Small intestine (tissue), 7 donors: ENCODE data around the gene VPS37B. TPM values are rescaled to one million over a fixed set of nuclear protein-coding genes. Genes with fewer than 3 reads are reported as not detected.
"Not testable (repeated sequence)": the region's sequence is repeated elsewhere in the genome, so short reads cannot be mapped to it uniquely, and the experiment has no call there.

Experiments
- DNase-seq, 2 donors: peaks; one replicate each; pipeline versions ENCODE4 v3.0.0 to v3.0.0-alpha.2; 2013
- FAIRE-seq: peaks from 2 replicates; lab custom pipeline; 2012; peaks lifted over from hg19 to GRCh38; lab: Jason Lieb, UNC
- H3K27ac ChIP-seq, 3 donors: one replicate each; pipeline ENCODE4 v1.5.1; 2013; ENCODE audit warnings: low read length in 2 of 3, mild to moderate bottlenecking in 2 of 3, control low read depth in 1 of 3, inconsistent platforms in 1 of 3, low read depth in 1 of 3, moderate library complexity in 1 of 3
- H3K27me3 ChIP-seq, 3 donors: one replicate each; pipeline ENCODE4 v1.6.1; 2013; ENCODE audit warnings: low read length in 3 of 3, inconsistent platforms in 1 of 3; ENCODE audit not compliant: control insufficient read depth in 3 of 3, insufficient read depth in 3 of 3
- H3K36me3 ChIP-seq, 3 donors: one replicate each; pipeline ENCODE4 v1.6.1; 2013; ENCODE audit warnings: low read length in 3 of 3, inconsistent platforms in 1 of 3, low read depth in 1 of 3, mild to moderate bottlenecking in 1 of 3, moderate library complexity in 1 of 3; ENCODE audit not compliant: control insufficient read depth in 3 of 3, insufficient read depth in 2 of 3
- H3K4me1 ChIP-seq, 3 donors: one replicate each; pipeline ENCODE4 v1.6.1; 2013; ENCODE audit warnings: low read length in 2 of 3, inconsistent platforms in 1 of 3, low read depth in 1 of 3, mild to moderate bottlenecking in 1 of 3, moderate library complexity in 1 of 3; ENCODE audit not compliant: control insufficient read depth in 3 of 3, insufficient read depth in 2 of 3
- H3K4me3 ChIP-seq, 3 donors: one replicate each; pipeline ENCODE4 v1.5.1; 2013; ENCODE audit warnings: low read length in 3 of 3, control low read depth in 1 of 3, inconsistent platforms in 1 of 3, low read depth in 1 of 3, mild to moderate bottlenecking in 1 of 3, moderate library complexity in 1 of 3
- H3K9me3 ChIP-seq, 2 donors: one replicate each; pipeline ENCODE4 v1.6.1; 2013; ENCODE audit warnings: low read depth in 1 of 2, low read length in 1 of 2; ENCODE audit not compliant: control insufficient read depth in 2 of 2, insufficient read depth in 1 of 2
- WGBS, 3 donors: extraction: QIAGEN DNeasy Blood & Tissue Kit; methylation state at CpG; one replicate each; pipeline ENCODE4 v1.1.7; 2013; 5-methylcytosine and 5-hydroxymethylcytosine counted together
- polyA plus RNA-seq, 4 donors: library from polyadenylated mRNA; stranded (reverse) in 3 of 4; unstranded in 1 of 4; fragments of 200-250 nt in 3 of 4; fragments of 120-200 nt in 1 of 4; gene quantifications; one replicate each; pipeline versions ENCODE4 v1.2.1 to v1.2.3, GENCODE V29; 2013
- donor health status: healthy with polysubstance abuse.
- donor health status: control.
- donor health status: control.
- donor health status: Bipolar disorder and iron deficiency.
- donor health status: healthy.

VPS37B gene
- polyA plus RNA-seq, 4 donors: 22.8 to 31.4 (median 25.1) TPM

- FAIRE-seq: no peak
- Histone ChIP-seq H3K27me3 (no peaks in the 10 kb centered on the region), H3K36me3 (no peaks in the 10 kb centered on the region), H3K4me3 (no peak overlapping the region), H3K9me3 (no peaks in the 10 kb centered on the region), H3K27ac (no peak overlapping the region), H3K4me1 (peaks cover 0 to 19% (median 4%) of the 10 kb centered on the region in 3 donors)
- peak in 1 of 2 donors; percentile 25 for DNase-seq
- WGBS, 3 donors: 60 to 74% (median 63%) methylated on average over 8 of the region's 8 CpGs
Observed at GRCh38 chr12:122921917-122922316, 26.0 kb upstream of the VPS37B start.

GRCh38 chr12:122920687-122921086 lies 24.8 kb upstream of the VPS37B start:
- FAIRE-seq: no peak

DNA sequence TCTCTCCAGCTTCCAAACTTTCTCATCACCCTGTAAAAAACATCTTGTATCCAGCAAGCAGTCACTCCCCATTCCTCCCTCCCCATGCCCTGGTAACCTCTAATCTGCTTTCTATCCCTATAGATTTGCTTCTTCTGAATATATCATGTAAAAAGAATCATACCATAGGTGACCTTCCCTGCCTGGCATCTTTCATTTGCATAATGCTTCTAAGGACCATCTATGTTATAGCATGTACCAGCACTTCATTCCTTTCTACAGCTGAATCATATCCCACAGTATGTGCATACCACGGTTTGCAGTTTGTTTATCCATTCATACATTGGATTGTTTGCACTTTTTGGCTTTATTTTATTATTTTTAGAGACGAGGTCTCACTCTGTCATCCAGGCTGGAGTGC lies 22.9 kb upstream of the VPS37B start:
- H3K4me1 ChIP-seq: peaks cover 0 to 19% (median 4%) of the 10 kb centered on the region in 3 donors
- no peaks in the 10 kb centered on the region for H3K36me3 ChIP-seq
- H3K9me3 ChIP-seq: no peaks in the 10 kb centered on the region
- FAIRE-seq: no peak
- DNase-seq: no peak
- H3K27me3 ChIP-seq: no peaks in the 10 kb centered on the region
- no peak overlapping the region for H3K27ac ChIP-seq
- no peak overlapping the region for H3K4me3 ChIP-seq
- 64 to 72% (median 70%) methylated on average over 2 of the region's 2 CpGs for WGBS, 3 donors

More at GRCh38 chr12:122920687-122921086, 24.8 kb upstream of the VPS37B start:
- H3K27me3 ChIP-seq: no peaks in the 10 kb centered on the region
- peak overlapping the region; percentile 55 to 75 (median 74) for H3K27ac ChIP-seq
- peaks cover 0 to 19% (median 4%) of the 10 kb centered on the region in 3 donors for H3K4me1 ChIP-seq
- H3K36me3 ChIP-seq: no peaks in the 10 kb centered on the region
- no peak overlapping the region for H3K4me3 ChIP-seq
- WGBS, 3 donors: 57 to 78% (median 59%) methylated on average over 5 of the region's 5 CpGs
- no peak for DNase-seq
- no peaks in the 10 kb centered on the region for H3K9me3 ChIP-seq

GRCh38 chr12:122917507-122918121 lies 21.7 kb upstream of the VPS37B start:
- WGBS, 3 donors: 23 to 36% (median 36%) methylated on average over 9 of the region's 9 CpGs
- Histone ChIP-seq H3K27me3 (no peaks in the 10 kb centered on the region), H3K27ac (peak overlapping the region; percentile 38 to 71 (median 52)), H3K4me3 (no peak overlapping the region), H3K9me3 (no peaks in the 10 kb centered on the region), H3K4me1 (peaks cover 0 to 19% (median 4%) of the 10 kb centered on the region in 3 donors), H3K36me3 (no peaks in the 10 kb centered on the region)
- DNase-seq: peak; percentile 85 to 89
- no peak for FAIRE-seq

GRCh38 chr12:122909442-122910288 lies 13.7 kb upstream of the VPS37B start:
- Histone ChIP-seq H3K27ac (peak overlapping the region in 1 of 3 donors; percentile 5), H3K9me3 (no peaks in the 10 kb centered on the region), H3K27me3 (no peaks in the 10 kb centered on the region), H3K4me1 (no peaks in the 10 kb centered on the region), H3K36me3 (no peaks in the 10 kb centered on the region), H3K4me3 (no peak overlapping the region)
- DNase-seq (no peak), FAIRE-seq (no peak)
- 55 to 67% (median 59%) methylated on average over 12 of the region's 12 CpGs for WGBS, 3 donors

DNA sequence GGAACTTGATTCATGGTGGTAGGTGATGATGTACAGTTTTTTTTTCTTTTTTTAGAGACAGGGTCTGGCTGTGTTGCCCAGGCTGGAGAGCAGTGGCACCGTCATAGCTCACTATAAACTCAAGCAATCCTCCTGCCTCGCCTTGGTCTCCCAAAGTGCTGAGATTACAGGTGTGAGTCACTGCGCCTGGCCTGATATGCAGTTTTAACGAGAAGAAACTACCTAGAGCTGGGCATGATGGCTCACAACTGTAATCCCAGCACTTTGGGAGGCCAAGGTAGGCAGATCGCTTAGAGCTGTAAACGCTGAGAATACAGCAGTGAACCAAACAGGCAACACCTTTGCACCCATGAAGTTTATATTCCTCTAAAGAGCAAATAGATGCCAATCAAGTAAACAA lies 13.0 kb upstream of the VPS37B start:
- peak in 1 of 2 donors; percentile 92 for DNase-seq
- H3K36me3 ChIP-seq: no peaks in the 10 kb centered on the region
- FAIRE-seq: no peak
- H3K9me3 ChIP-seq: no peaks in the 10 kb centered on the region
- 19 to 64% (median 37%) methylated on average over 6 of the region's 6 CpGs for WGBS, 3 donors
- no peak overlapping the region for H3K4me3 ChIP-seq
- H3K27me3 ChIP-seq: no peaks in the 10 kb centered on the region
- no peaks in the 10 kb centered on the region for H3K4me1 ChIP-seq
- peak overlapping the region in 2 of 3 donors; percentile 50 to 65 for H3K27ac ChIP-seq

- H3K36me3 ChIP-seq, H3K27ac ChIP-seq: not testable (repeated sequence)
Observed at GRCh38 chr12:122905258-122905657, 9.3 kb upstream of the VPS37B start.

DNA sequence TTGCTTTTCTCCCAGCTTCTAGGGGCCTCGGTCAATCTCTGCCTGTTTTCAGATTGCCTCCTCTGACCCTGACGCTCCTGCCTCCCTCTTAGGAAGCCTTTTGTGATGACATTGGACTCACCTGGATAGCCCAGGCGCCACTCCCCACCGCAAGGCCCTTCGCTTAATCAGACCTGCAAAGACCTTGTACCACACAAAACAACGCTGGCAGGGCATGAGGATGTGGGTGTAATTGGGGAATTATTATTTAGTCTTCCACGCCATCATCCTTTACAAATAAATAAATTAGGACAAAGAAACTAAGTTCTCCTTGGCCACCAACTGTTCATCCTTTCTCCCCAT lies 7.7 kb upstream of the VPS37B start:
- H3K27ac ChIP-seq: peak overlapping the region; percentile 24 to 61 (median 60)

More at GRCh38 chr12:122905258-122905657, 9.3 kb upstream of the VPS37B start:
- not testable (repeated sequence) for FAIRE-seq, H3K4me3 ChIP-seq, DNase-seq, H3K4me1 ChIP-seq, H3K9me3 ChIP-seq, H3K27me3 ChIP-seq
- 91 to 98% (median 97%) methylated on average over 5 of the region's 5 CpGs for WGBS, 3 donors

More for the DNA sequence above, 7.7 kb upstream of the VPS37B start:
- 25 to 60% (median 45%) methylated on average over 7 of the region's 7 CpGs for WGBS, 3 donors
- H3K4me1 ChIP-seq: peaks cover 0 to 8% (median 2%) of the 10 kb centered on the region in 3 donors
- no peaks in the 10 kb centered on the region for H3K9me3 ChIP-seq
- DNase-seq: no peak
- no peak for FAIRE-seq
- no peaks in the 10 kb centered on the region for H3K36me3 ChIP-seq
- no peaks in the 10 kb centered on the region for H3K27me3 ChIP-seq
- no peak overlapping the region for H3K4me3 ChIP-seq
